ENCODE data around the gene ARHGAP42.

ARHGAP42 gene

GRCh38 chr11:100831929-100832494 is 144.9 kb downstream of the ARHGAP42 start:
- no peak for DNase-seq (ENCODE audit: low spot score)
- ChIA-PET CTCF (no interaction called here), POLR2A (ENCODE audit: low non-redundant PET) (no interaction called here)
- no peak overlapping the region for H3K27ac ChIP-seq
- TF ChIP-seq CTCF (conservative IDR thresholded peaks at IDR 0.05; ENCODE audit: low read depth): no peak

DNA sequence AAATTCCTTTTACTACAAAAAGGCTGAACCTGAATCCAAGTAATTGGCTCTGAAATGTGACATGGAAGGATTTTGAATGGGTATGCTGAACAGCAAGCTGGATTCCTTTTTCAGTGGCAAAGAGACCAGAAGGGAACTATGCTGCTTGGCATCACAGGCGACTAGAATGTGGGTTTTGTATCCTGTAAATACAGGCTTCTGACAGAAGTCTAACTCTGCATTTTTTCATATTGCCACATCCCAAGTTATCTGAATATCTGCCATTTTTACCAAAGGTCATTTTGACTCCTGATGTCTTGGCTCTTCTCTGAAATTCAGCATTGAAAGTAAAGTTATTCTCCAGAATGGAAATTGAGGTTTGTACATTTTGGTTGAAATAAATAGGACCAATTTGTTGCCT is 145.7 kb downstream of the ARHGAP42 start:
- TF ChIP-seq CTCF (conservative IDR thresholded peaks at IDR 0.05; ENCODE audit: low read depth): no peak
- H3K27ac ChIP-seq: no peak overlapping the region
- ChIA-PET POLR2A (ENCODE audit: low non-redundant PET) (no interaction called here), CTCF (no interaction called here)
- no peak for DNase-seq (ENCODE audit: low spot score)

DNA sequence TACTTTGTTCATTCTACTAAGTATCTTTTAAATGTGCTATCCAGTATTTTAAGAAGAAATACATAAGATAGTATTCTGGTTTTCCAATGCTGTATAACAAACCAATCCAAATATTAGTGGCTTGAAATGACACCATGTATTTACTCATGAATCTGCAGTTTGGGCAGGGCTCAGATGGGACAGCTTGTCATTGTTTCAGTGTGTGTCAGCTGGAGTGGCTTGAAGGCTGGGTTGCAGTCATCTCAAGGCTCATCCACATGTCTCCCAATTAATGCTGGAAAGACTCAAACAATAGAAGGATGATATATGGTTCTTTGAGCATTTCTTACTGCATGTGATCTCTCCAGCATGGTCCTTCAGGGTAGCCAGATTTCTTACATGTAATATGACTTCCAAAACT is 146.2 kb downstream of the ARHGAP42 start:
- no peak overlapping the region for H3K27ac ChIP-seq
- DNase-seq (ENCODE audit: low spot score): no peak
- ChIA-PET CTCF (no interaction called here), POLR2A (ENCODE audit: low non-redundant PET) (no interaction called here)
- no peak for TF ChIP-seq CTCF (conservative IDR thresholded peaks at IDR 0.05; ENCODE audit: low read depth)

DNA sequence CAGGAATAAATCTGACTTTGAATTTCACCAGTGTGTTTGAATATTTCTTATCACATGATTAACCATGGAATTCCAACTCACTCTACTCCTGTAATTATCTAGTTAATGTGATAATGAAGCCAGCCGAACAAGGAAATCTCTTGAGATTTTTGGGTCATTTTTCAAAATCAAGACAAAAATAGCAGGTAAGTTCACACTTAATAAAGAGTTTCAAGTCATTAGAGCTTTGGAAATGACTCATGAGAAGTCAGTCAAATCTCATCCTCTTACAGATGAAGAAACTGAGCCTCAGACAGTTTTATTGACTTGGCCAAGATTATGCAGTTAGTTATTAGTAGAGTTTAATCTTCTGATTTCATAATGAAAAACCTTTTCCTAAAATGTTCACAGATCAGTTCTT is 148.8 kb downstream of the ARHGAP42 start:
- ChIA-PET POLR2A (ENCODE audit: low non-redundant PET) (no interaction called here), CTCF (no interaction called here)
- no peak for DNase-seq (ENCODE audit: low spot score)
- no peak for TF ChIP-seq CTCF (conservative IDR thresholded peaks at IDR 0.05; ENCODE audit: low read depth)
- H3K27ac ChIP-seq: no peak overlapping the region

- TF ChIP-seq CTCF (conservative IDR thresholded peaks at IDR 0.05; ENCODE audit: low read depth): no peak
- no peak overlapping the region for H3K27ac ChIP-seq
- CTCF ChIA-PET: no interaction called here
- DNase-seq (ENCODE audit: low spot score): no peak
- POLR2A ChIA-PET (ENCODE audit: low non-redundant PET): no interaction called here
Observed at GRCh38 chr11:100837311-100837710, 150.2 kb downstream of the ARHGAP42 start.

DNA sequence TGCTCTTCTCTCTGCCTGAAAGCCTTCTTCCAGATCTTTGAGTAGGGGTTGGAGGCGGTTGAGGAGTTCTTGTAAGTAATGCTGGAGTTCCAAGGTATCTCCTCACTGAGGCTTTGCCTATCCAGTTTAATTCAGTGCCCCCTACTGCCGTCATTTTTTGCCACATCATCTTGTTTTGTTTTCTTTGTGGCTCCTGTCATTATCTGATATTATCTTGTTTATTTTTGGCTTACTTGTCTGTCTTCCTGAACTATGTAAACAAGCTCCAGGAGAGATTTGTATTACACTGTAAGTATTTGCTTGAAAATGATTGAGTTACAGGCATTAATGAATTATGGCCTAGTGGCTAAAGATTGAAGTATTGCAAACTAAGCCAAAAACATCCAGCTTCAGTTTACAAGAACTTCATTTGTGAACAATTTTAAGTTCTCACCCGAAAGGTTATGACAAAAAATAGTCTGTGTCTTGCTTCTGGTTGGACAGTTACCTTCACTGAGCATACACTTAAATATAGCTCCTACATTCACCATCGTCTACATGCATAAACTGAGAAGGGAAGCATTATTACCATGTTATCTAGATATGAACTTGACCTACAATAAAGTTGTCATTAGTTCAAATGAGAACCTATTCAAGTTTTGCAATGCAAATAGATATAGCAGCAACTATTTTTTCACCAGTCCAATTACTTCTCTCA is 154.8 kb downstream of the ARHGAP42 start:
- DNase-seq (ENCODE audit: low spot score): no peak
- H3K27ac ChIP-seq: no peak overlapping the region
- TF ChIP-seq CTCF (conservative IDR thresholded peaks at IDR 0.05; ENCODE audit: low read depth): no peak
- ChIA-PET CTCF (interaction anchor here (0.7 kb wide), 1 partner anchor 118 kb away, joined by 3 read pairs; no protein-coding TSS in a partner anchor), POLR2A (ENCODE audit: low non-redundant PET) (no interaction called here)
